Neural progenitor cell (in vitro differentiated cells): ENCODE results near the gene ANTXR1. TPM values are rescaled to one million over a fixed set of nuclear protein-coding genes. Genes with fewer than 3 reads are reported as not detected.

Experiments used
- DNase-seq: peaks from one replicate; pipeline ENCODE4 v3.0.0-alpha.2; 2016; ENCODE audit warnings: low spot score
- H2AFZ ChIP-seq: fragments of 200-600 bp; sonication (generic); replicated peaks from 2 replicates; pipeline ENCODE4 v1.6.1; 2016; ENCODE audit warnings: antibody characterized with exemption
- H3F3A ChIP-seq: fragments of 200-600 bp; sonication (generic); 2 replicates; pipeline ENCODE4 v1.6.1; 2016; ENCODE audit warnings: antibody characterized with exemption, low read depth
- H3K27ac ChIP-seq: fragments of 200-600 bp; sonication (generic); 2 replicates; pipeline ENCODE4 v1.5.1; 2016; ENCODE audit warnings: mild to moderate bottlenecking
- H3K27me3 ChIP-seq: fragments of 200-600 bp; sonication (generic); 2 replicates; pipeline ENCODE4 v1.6.1; 2016; ENCODE audit warnings: mild to moderate bottlenecking, moderate library complexity
- H3K36me3 ChIP-seq: fragments of 200-600 bp; sonication (generic); 2 replicates; pipeline ENCODE4 v1.5.1; 2016
- H3K4me1 ChIP-seq: fragments of 200-600 bp; sonication (generic); 2 replicates; pipeline ENCODE4 v1.6.1; 2016; ENCODE audit warnings: mixed run types
- H3K4me2 ChIP-seq: fragments of 200-600 bp; sonication (generic); 2 replicates; pipeline ENCODE4 v1.6.1; 2016
- H3K4me3 ChIP-seq: fragments of 200-600 bp; sonication (generic); 2 replicates; pipeline ENCODE4 v1.5.1; 2016
- H3K79me2 ChIP-seq: fragments of 200-600 bp; sonication (generic); 2 replicates; pipeline ENCODE4 v1.6.1; 2016; ENCODE audit warnings: low read depth
- H3K9ac ChIP-seq: fragments of 200-600 bp; sonication (generic); 2 replicates; pipeline ENCODE4 v1.6.1; 2016
- H3K9me3 ChIP-seq: fragments of 200-600 bp; sonication (generic); 2 replicates; pipeline ENCODE4 v1.5.1; 2016; ENCODE audit warnings: low read depth
- H4K20me1 ChIP-seq: fragments of 200-600 bp; sonication (generic); 2 replicates; pipeline ENCODE4 v1.6.1; 2016; ENCODE audit warnings: low read depth
- H3K27ac Mint-ChIP-seq: 3 replicates; pipeline ENCODE4 v1.8.0; 2021; ENCODE audit warnings: mixed read lengths
- H3K27me3 Mint-ChIP-seq: 2 replicates; pipeline ENCODE4 v1.8.0; 2022; ENCODE audit warnings: low read depth, mild to moderate bottlenecking, inconsistent platforms, moderate library complexity, mixed read lengths; ENCODE audit not compliant: insufficient read depth
- H3K36me3 Mint-ChIP-seq: 3 replicates; pipeline ENCODE4 v1.8.0; 2021; ENCODE audit warnings: mixed read lengths
- H3K4me1 Mint-ChIP-seq: 3 replicates; pipeline ENCODE4 v1.8.0; 2021; ENCODE audit warnings: mixed read lengths
- H3K4me3 Mint-ChIP-seq: 3 replicates; pipeline ENCODE4 v1.8.0; 2021; ENCODE audit warnings: mild to moderate bottlenecking, moderate library complexity, mixed read lengths
- H3K9me3 Mint-ChIP-seq: 3 replicates; pipeline ENCODE4 v1.8.0; 2020; ENCODE audit warnings: mixed read lengths
- EZH2 ChIP-seq: fragments of 200-600 bp; sonication (generic); IDR thresholded peaks from 2 replicates; pipeline ENCODE4 v1.6.1; 2017; ENCODE audit warnings: antibody characterized with exemption, mild to moderate bottlenecking, moderate library complexity
- EZH2phosphoT487 ChIP-seq: fragments of 200-600 bp; sonication (generic); IDR thresholded peaks from 2 replicates; pipeline ENCODE4 v1.6.1; 2017; ENCODE audit warnings: antibody characterized with exemption
- total RNA-seq: library from RNA; depleted of rRNA; stranded (reverse); fragments of >200 nt; gene quantifications from 2 replicates; pipeline ENCODE4 v1.2.3, GENCODE V29; 2015; ENCODE audit warnings: low replicate concordance
- TF ChIP-seq, protein P1 (sequence below): fragments of 200-600 bp; sonication (generic); IDR thresholded peaks from 2 replicates; pipeline ENCODE4 v1.5.1; 2017; ENCODE audit warnings: antibody characterized with exemption, mild to moderate bottlenecking

Gene ANTXR1
- total RNA-seq, 1 donor from 2014 or later, result 6.7 TPM

DNA sequence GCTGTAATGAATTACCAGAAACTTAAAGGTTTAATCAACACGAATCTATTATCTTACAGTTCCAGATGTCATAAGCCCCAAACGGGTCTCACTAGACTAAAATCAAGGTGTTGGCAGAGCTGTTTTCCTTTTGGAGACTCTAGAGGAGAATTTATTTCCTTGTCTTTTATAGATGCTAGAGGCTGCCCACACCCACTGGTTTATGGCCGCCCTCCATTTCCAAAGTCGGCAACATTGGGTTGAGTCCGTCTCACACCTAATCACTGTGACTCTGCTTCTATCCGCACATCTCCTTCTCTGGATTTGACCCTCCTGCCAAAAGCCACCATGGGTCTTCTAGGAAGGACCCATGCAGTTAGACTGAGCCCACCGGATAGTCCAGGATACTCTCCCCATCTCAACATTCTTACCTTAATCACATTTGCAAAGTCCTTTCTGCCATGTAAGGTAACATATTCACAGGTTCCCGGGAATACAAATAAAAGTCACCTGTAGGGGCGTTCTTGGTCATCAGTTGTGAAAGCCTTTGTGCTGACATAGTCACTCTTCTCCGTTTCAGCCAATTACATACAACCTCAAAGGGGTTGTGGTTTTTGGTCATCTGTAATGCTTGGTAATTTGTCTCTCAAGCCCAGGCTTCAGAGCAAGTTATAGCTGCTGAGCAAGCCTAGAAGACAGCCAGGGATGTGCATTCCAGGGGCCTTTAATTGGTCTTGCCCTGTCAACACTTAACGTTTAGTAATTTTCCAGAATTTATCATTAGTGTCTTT, 179.4 kb downstream of the ANTXR1 start:
- Histone ChIP-seq H3K27me3 (no peaks in the 10 kb centered on the region), H3K4me1 (peaks cover 5% of the 10 kb centered on the region), H4K20me1 (no peaks in the 10 kb centered on the region), H3K4me2 (no peak overlapping the region), H3K79me2 (no peaks in the 10 kb centered on the region), H2AFZ (no peak overlapping the region), H3K27ac (no peak overlapping the region), H3K9me3 (no peaks in the 10 kb centered on the region), H3F3A (no peaks in the 10 kb centered on the region), H3K4me3 (no peak overlapping the region), H3K9ac (no peak overlapping the region), H3K36me3 (no peaks in the 10 kb centered on the region)
- H3K4me1 Mint-ChIP-seq, result peaks cover 5% of the 10 kb centered on the region
- TF ChIP-seq EZH2phosphoT487 (no peak), EZH2 (no peak)
- TF ChIP-seq, protein P1, sequence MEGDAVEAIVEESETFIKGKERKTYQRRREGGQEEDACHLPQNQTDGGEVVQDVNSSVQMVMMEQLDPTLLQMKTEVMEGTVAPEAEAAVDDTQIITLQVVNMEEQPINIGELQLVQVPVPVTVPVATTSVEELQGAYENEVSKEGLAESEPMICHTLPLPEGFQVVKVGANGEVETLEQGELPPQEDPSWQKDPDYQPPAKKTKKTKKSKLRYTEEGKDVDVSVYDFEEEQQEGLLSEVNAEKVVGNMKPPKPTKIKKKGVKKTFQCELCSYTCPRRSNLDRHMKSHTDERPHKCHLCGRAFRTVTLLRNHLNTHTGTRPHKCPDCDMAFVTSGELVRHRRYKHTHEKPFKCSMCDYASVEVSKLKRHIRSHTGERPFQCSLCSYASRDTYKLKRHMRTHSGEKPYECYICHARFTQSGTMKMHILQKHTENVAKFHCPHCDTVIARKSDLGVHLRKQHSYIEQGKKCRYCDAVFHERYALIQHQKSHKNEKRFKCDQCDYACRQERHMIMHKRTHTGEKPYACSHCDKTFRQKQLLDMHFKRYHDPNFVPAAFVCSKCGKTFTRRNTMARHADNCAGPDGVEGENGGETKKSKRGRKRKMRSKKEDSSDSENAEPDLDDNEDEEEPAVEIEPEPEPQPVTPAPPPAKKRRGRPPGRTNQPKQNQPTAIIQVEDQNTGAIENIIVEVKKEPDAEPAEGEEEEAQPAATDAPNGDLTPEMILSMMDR, result no peak
- H3K4me3 Mint-ChIP-seq, result no peak overlapping the region
- no peak for DNase-seq
- no peaks in the 10 kb centered on the region for H3K27me3 Mint-ChIP-seq
- no peak overlapping the region for H3K27ac Mint-ChIP-seq
- H3K36me3 Mint-ChIP-seq, result peaks cover 35% of the 10 kb centered on the region
- H3K9me3 Mint-ChIP-seq, result no peaks in the 10 kb centered on the region

DNA sequence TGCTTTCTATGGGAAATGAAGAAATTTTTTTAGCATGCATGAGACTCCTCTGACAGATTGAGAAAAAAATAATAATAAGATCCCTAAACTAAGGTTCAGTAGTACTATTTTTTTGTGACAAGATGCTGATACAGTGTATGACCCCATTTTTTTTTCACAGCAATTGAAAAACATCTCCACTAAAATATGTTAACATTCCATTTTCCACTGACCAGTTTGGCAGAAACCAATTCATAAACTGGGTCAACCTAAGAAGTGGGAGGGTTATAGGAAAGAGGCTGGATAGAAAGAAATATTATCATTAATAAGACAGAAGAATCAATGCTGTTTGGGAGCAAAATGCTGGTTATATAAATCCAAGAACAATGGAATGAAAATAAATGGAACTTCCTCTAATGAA, 182.7 kb downstream of the ANTXR1 start:
- Histone ChIP-seq H3K27ac (no peak overlapping the region), H3K36me3 (no peaks in the 10 kb centered on the region), H3K79me2 (no peaks in the 10 kb centered on the region), H3K4me2 (no peak overlapping the region), H3K4me3 (no peak overlapping the region), H2AFZ (no peak overlapping the region), H3K9ac (no peak overlapping the region), H3K27me3 (no peaks in the 10 kb centered on the region), H3K9me3 (no peaks in the 10 kb centered on the region), H3F3A (no peaks in the 10 kb centered on the region), H3K4me1 (peaks cover 3% of the 10 kb centered on the region), H4K20me1 (no peaks in the 10 kb centered on the region)
- TF ChIP-seq EZH2 (no peak), EZH2phosphoT487 (no peak)
- TF ChIP-seq, protein P1, result no peak
- Mint-ChIP-seq H3K36me3 (peaks cover 42% of the 10 kb centered on the region), H3K27ac (no peak overlapping the region), H3K27me3 (no peaks in the 10 kb centered on the region), H3K4me1 (peaks cover 4% of the 10 kb centered on the region), H3K4me3 (no peak overlapping the region), H3K9me3 (no peaks in the 10 kb centered on the region)
- no peak for DNase-seq

DNA sequence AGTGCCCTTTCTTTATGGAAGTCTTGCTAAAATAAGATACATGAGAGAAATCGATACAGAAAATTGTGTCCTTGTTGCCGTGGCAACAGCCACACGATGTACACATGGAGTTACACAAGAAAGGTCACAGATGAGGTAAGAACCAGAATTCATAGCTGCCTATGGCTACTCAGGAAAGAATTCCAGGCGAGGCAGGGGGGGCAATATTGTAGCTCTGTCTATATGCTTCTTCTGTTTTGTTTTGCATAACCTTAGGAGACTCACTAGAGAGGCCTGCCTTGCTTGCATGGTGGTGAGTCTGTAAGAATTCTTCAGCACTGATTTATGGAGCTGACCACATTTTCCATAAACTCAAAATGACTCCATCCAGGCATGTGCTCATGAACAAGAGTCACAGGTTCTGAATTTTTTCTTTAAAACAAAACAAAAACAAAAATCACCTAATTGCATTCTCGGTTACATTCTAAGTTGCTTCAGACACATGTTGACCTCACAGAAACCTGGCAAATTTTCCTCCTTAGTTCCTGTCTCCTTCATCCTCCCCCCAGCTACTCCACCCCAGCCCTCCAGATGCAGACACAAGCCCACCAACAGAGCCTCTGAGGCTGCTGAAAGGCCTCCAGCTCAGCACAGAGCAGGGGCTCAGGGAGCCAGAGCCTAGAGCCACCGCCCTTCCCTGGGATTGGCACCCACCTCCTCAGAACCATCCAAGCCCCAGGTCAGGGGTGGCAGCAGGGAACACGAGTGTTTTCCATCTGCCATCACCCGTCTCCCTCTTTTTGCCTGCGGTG, 183.5 kb downstream of the ANTXR1 start:
- no peak overlapping the region for H3K9ac ChIP-seq
- H3K4me3 ChIP-seq, result no peak overlapping the region
- peaks cover 42% of the 10 kb centered on the region for H3K36me3 Mint-ChIP-seq
- TF ChIP-seq, protein P1, result no peak
- TF ChIP-seq EZH2 (no peak), EZH2phosphoT487 (no peak)
- no peak overlapping the region for H2AFZ ChIP-seq
- no peak overlapping the region for H3K4me2 ChIP-seq
- H3K27me3 ChIP-seq, result no peaks in the 10 kb centered on the region
- H3K4me1 Mint-ChIP-seq, result peaks cover 2% of the 10 kb centered on the region
- H3K9me3 Mint-ChIP-seq, result no peaks in the 10 kb centered on the region
- no peak overlapping the region for H3K27ac ChIP-seq
- no peaks in the 10 kb centered on the region for H3K79me2 ChIP-seq
- H3K27ac Mint-ChIP-seq, result peak overlapping the region; percentile 81
- H3K4me1 ChIP-seq, result no peaks in the 10 kb centered on the region
- no peaks in the 10 kb centered on the region for H3K27me3 Mint-ChIP-seq
- H4K20me1 ChIP-seq, result no peaks in the 10 kb centered on the region
- no peaks in the 10 kb centered on the region for H3K36me3 ChIP-seq
- DNase-seq, result no peak
- no peaks in the 10 kb centered on the region for H3K9me3 ChIP-seq
- H3F3A ChIP-seq, result no peaks in the 10 kb centered on the region
- no peak overlapping the region for H3K4me3 Mint-ChIP-seq
